GM23248 (cell line): ENCODE results near the gene PRAMEF13.
"Not testable (repeated sequence)": the region's sequence is repeated elsewhere in the genome, so short reads cannot be mapped to it uniquely, and the experiment has no call there.

Experiments used
- EZH2 ChIP-seq: fragments of 200-600 bp; sonication (generic); IDR thresholded peaks from 2 replicates; pipeline ENCODE4 v1.6.1; 2018; ENCODE audit warnings: antibody characterized with exemption, mild to moderate bottlenecking; ENCODE audit not compliant: insufficient read depth, poor library complexity, severe bottlenecking
- EZH2phosphoT487 ChIP-seq: fragments of 200-600 bp; sonication (generic); IDR thresholded peaks from 2 replicates; pipeline ENCODE4 v1.6.1; 2018; ENCODE audit warnings: antibody characterized with exemption, moderate library complexity, mild to moderate bottlenecking, low read depth; ENCODE audit not compliant: insufficient read depth

GRCh38 chr1:13208712-13209111 lies 7.5 kb upstream of the PRAMEF13 start:
- not testable (repeated sequence) for TF ChIP-seq EZH2, EZH2phosphoT487
